SH-SY5Y (cell line): ENCODE data around the gene NCK2.

Experiments
- GATA2 ChIP-seq: IDR thresholded peaks from 2 replicates; pipeline ENCODE4 v1.6.1; 2011; ENCODE audit warnings: mild to moderate bottlenecking, low read depth, low read length
- GATA3 ChIP-seq: IDR thresholded peaks from 2 replicates; pipeline ENCODE4 v1.6.1; 2011; ENCODE audit warnings: low read depth, mild to moderate bottlenecking, low read length, moderate library complexity

DNA sequence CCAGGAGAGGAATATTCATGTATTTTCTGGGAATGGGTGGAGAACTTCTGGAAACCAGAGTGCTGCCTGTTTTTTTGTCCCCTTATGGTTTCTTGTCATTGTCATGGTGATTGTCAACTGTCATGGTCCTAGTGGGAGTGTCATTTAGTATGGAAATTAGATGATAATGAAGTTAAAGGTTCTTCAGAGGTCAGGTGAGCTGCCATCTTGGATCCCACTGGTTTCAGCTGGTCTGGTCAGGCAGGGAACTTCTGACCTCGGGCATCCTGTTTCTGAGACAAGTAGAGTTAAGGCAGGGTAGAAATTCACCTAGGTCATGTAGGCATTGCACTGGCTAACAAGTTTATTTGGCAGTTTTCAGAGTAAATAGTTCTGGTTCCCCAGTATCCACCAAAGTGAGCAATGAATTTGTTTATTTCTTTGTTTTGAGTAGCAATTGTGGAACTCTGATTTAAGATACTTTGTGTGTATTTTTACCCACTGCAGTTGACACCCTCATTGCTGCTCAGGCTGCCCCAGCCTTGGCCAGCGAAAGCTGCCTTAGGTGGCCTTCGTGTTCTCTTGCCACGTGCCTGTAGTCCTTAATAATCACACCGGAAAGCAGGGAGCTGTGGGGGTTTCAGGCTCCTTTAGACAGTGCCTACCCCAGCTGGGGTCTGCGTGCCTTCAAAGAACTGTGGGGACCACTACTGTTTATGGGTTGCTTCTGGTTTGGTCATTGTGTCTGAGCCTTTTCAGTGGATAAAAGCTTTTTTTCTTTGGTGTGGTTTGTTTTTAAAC is 48.7 kb downstream of the NCK2 start:
- TF ChIP-seq GATA2 (no peak), GATA3 (no peak)
